ENCODE measurements around the gene SLC5A10.

- TF ChIP-seq CTCF (IDR thresholded peaks at IDR 0.05; ENCODE audit: low read length) (no peak), EZH2 (optimal IDR thresholded peaks at IDR 0.05; ENCODE audit: low read depth, low read length) (no peak)
Observed at GRCh38 chr17:19022128-19022527, 70.2 kb downstream of the SLC5A10 start.
